NCI-H524 (cell line): ENCODE results near the gene CLOCK.

Source experiments
- DNase-seq, 2 experiments: peaks; one replicate each; lab custom pipeline; 2025; lab: John Stamatoyannopoulos, UW

The CLOCK gene

DNA sequence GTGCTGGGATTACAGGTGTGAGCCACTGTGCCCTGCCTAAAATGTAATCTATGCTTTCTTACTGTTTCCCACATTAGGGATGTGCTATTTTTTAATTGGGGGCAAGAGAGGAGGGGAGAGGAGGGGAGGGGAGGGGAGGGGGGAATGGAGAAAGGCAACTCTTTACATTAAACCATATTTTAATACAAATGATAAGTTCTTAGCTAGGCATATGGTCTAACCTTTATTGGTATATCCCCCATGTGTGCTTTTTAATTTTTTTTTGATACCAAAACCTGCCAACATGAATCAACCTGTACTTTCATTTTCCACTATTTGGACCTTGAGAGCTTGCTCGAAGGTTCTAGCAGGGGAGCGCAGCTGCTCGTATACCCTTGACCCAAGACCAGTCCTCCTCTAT is 6.4 kb downstream of the CLOCK start:
- no peak for DNase-seq

DNA sequence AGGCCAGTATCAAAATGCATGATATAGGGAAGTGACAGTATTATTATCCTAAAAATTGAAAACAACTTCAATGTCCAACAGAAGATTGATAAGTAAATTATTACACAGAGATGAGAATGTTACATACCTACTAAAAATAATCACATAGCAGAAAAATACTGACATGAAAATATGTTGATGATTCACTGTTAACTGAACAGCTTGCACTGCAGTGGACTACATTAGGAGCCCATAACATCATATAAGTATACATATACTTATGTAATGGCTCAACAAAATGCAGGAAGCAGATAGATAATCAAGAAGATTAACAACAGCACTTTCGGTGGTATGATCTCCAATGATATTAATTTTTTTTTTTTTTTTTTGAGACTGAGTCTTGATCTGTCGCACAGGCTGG is 7.1 kb downstream of the CLOCK start:
- no peak for DNase-seq

DNA sequence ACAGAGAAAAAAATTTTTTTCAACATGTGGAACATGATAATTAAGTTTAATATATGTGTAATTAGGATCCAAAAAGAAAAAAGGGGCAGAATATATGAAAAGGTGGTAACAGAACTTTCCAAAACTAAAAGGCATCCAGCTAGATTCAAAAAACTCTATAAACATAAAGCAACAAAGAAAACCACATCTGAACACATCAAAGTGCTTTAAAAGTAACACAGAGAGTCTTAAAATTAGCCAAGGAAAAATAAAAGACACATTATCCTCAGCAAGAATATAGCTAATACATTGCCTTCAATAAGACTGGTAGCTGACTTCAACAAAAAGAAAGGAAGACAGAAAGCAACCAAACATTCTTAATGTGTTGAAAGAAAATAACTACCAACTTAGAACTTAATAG is 8.2 kb downstream of the CLOCK start:
- DNase-seq, result no peak

DNA sequence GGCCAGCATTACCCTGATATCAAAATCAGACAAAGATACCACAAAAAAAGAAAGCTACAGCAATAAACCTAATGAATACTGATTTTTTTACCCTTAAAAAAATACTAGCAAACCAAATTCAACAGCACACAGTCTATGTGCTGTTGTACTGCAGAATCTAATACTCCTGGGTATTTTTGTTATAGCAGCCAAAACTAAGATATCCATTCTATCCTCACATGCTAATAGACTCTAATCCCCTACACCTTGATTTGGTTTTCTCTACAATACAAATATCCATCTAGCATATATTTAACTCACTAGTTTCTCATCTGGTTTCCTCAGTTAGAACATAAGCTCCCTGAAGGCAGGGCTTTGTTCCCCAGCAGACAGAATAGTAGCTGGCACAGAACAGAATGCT is 12.4 kb downstream of the CLOCK start:
- no peak for DNase-seq

DNA sequence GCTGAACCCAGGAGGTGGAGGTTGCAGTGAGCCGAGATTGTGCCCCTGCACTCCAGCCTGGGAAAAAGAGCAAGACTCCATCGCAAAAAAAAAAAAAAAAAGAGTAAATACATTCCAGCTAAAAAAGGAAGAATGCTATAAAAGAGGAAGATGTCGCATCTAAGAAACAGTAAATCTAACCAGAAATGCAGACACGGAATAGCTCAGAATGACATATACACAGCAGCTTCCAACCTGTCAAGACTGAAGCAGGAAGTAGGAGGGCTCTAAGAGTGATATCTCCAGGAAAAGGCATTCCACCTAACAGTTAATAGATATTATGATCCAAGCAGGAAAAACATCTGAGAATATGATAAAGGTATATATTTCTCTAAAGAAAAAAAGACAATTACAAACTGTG is 16.0 kb downstream of the CLOCK start:
- DNase-seq, result no peak

DNA sequence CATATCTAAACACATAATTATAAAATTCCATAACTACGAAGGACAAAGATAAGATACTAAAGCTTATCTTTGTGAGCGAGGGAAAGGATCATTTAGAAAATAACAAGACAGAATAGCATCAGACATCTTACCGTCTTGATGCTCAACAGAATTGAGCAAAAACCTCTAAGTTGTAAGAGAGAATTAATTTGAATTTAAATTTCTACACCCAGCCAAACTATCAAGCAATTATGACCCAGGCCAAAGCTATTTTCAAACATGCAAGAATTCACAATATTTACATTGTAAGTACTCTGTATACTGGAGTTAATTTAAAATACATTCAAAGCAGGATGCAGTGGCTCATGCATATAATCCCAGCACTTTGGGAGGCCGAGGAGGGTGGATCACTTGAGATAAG is 16.5 kb downstream of the CLOCK start:
- DNase-seq, result no peak

DNA sequence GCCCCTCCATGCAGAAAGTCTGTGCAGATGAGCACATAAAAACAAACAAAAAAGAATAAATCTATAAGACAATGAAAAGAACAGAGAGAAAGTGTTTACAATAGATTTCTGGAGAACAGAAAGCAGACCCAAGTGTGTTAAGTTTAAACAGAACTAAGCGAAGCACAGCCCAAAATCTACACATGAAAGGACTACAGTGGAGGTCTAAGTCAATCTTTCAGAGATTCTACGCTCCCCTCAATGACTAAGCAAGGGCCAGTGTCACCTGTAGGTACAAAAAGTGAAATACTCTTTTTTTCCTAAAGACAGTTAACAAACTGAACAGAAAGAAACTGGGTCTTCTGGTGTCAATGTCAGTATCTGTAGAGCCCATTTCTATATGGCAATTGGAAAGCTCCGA is 18.2 kb downstream of the CLOCK start:
- no peak for DNase-seq

DNA sequence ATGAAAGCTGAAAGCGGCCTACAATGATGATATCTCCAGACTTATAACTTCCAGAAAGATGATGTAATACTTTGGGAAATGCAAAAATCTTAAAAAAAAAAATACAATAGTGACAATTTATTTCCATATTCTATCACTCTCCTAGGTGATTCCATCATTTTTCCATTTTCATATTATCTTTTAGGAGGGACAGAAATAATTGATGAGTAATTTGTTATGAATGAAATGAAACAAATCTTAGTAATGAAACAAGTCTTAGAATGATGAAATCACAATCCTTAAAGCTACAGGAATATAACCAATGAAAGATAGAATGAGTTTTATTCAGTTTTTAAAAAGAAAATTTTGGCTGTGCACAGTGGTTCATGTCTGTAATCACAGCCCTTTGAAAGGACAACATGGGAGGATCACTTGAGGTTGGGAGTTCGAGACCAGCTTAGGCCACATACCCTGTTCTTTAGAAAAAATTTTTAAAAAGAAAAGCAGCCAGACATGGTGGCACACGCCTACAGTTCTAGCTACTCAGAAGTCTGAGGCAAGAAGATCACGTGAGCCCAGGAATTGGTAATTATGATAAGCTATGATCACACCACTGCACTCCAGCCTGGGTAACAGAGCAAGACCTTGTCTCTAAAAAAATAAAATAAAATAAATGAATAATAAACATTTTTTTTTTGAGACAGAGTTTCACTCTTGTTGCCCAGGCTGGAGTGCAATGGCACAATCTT is 21.7 kb downstream of the CLOCK start:
- DNase-seq, result no peak

DNA sequence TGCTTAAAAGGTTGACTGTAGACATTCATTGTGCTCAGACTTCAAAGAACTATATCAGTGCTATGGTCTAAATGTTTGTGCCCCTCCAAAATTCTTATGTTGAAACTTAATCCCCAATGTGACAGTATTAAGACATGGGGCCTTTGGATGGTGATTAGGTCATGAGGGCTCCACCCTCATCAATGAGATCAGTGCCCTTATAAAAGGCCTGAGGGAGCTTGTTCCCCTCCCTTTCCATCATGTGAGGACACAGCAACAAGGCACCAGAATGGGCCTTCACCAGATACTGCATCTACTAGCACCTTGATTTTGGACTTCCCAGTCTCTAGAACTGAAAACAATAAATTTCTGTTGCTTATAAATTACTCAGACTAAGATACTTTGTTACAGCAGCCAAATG is 28.3 kb downstream of the CLOCK start:
- DNase-seq, result no peak

DNA sequence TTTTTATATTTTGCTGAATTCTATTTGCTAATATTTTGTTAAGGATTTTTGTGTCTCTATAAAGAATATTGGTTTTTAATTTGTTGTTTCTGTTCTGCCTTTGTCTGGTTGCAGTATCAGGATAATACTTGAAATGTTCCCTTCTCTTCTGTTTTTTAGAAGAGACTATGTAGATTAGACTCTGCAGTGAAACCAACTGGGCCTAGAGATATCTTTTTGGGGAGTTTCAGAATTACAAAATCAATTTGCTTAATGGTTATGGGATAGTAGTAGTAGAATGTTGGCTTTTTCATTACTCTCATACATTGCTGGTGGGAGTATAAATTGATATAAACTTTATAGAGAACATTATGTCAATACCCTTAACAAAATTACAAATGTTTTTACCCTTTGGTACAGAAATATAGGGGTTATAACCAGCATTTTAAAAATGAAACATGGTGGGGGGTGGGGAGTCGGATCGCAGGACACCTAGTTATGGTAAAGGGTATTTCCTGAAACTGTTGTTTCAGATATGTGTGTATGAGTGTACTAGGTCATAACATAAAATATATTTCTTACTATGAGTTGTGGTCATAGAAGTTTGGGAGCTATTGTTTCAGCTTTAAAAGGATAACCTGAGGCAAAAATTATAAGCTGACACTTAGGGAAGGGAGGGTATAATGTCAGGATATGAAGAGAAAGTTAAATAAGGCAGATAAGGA is 29.0 kb downstream of the CLOCK start:
- DNase-seq, result no peak

DNA sequence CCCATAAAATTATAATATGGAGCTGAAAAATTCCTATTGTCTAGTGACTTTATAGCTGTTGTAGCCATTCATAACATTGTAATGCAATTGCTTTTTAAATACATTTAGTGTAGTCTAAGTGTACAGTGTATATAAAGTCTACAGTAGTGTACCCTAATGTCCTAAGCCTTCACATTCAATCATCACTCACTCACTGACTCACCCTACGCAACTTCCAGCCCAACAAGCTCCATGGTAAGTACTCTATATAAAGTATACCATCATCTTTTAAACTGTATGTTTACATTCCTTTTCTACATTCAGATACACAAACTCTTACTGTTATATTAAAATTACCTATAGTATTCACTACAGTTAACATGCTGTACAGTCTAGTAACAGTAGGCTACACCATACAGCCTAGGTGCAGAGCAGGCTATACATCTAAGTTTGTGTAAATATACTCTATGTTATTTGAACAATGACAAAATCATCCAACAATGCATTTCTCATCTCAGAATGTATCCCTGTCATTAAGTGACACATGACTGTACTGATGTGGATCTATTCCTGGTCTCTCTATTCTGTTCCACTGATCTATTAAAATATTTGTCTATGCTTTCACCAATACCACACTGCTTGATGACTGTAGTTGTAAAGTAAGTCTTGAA is 33.7 kb downstream of the CLOCK start:
- no peak for DNase-seq

DNA sequence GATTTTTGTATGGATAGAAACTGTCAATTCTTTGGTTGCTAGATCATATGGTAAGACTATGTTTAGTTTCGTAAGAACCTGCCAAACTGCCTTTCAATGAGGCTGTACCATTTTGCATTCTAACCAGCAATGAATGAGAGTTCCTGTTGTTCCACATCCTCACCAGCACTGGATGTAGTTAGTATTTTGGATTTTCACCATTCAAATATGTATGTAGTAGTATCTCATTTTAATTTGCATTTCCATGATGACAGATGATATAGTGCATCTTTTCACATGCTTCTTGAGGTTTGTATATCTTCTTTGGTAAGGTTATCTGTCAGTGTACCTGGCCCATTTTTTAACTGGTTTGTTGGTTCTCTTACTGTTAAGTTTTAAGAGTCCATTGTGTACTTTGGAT is 34.6 kb downstream of the CLOCK start:
- no peak for DNase-seq

DNA sequence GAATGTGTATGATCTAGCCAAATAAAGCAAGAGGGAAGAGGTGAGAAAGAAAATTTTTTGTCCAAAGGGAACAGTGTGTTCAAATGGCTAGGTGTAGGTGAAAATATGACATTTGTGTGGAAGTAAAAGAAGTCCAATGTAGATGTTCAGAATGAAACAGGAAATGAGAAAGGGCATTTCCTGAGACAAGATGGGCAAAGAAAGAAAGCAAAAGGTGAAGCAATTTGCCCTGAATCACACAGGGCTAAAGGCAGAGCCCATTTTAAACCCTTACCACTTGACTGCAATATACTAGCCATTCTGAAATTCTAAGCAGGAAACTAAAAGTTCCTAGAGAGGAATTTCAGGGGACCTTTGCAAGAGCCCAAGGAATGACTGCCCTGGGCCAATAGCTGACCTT is 36.0 kb downstream of the CLOCK start:
- DNase-seq, result no peak

DNA sequence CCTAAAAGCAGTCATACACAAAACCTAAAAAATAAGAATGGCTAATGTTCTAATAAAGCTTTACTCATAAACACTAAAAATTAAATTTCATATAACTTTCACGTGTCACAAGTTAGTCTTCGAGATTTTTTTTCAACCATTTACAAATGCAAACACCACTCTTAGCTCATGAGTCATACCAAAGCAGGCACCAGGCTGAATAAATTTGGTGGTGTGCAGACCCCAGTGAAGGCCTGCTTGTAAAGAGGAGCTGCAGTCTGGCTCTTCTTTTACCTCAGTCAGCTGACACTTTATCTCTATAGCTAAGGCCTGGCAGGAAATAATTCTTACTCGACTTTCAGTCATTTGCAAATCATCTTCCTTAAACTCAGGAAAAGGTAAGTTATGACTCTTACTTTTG is 37.4 kb downstream of the CLOCK start:
- no peak for DNase-seq

DNA sequence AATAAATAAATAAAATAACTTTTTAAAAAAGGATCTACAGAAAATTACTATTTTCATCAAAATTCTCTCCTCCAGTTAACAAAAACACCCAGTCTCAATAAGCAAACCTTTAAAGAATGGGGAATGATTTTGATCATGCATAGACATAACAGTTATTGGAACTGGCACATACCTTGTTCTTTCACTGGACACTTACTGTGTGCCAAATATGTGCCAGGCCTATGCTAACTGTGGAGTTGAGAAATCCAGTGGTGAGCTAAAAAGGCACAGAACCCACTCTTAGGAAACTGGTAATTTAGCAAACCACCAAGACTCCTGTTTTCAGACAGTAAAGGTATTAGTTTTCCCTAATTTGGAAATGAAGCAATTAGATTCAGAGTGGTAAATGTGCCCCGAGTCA is 39.1 kb downstream of the CLOCK start:
- no peak for DNase-seq

DNA sequence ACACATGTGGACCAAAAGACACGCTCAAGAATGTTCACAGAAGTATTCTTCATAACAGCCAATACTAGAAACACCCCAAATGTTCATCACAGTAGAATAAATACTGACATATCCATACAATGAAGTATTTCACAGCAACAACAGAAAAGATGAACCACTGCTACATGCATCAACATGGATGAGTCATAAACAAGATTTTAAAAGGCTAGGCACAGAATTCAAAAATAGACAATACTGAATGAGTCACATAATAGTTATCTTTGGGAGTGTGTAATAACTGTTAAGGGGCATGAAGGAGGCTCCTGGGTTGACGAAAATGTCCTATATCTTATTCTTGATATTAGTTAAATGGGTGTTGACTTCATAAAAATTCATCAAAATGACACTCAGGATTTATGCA is 43.5 kb downstream of the CLOCK start:
- no peak for DNase-seq

DNA sequence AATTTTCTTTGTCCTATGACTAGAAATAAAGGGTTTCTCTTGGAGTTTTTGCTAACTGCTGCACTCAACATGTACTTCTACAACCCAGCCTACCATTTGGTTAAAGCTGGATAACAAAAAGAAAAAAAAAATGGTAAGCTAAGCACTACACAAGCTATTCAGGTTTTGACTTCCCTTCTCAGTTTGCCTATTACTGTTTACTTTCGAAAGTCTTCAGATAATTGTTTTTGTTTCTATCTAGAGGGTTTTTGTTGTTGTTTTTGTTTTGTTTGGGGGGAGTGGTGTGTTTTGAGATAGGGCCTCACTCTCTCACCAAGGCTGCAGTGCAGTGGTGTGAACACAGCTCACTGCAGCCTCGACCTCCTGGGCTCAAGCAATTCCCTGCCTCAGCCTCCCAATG is 46.6 kb downstream of the CLOCK start:
- no peak for DNase-seq

DNA sequence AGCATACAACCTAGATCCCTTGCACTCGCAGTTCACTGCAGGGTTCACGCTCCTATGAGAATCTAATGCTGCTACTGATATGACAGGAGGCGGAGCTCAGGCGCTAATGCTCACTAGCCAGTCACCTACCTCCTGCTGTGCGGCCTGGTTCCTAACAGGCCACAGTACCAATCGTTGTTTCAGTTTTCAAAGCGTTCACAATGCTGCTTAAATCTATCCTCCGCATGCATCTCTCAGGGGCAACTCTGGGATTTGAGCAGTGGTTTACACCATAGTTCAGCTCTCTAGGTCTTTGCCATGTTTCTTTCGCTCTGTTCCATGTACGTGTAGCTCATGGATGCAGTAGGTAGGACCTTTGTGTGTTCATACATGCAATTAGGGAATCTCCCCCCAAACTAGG is 47.2 kb downstream of the CLOCK start:
- DNase-seq, result no peak

DNA sequence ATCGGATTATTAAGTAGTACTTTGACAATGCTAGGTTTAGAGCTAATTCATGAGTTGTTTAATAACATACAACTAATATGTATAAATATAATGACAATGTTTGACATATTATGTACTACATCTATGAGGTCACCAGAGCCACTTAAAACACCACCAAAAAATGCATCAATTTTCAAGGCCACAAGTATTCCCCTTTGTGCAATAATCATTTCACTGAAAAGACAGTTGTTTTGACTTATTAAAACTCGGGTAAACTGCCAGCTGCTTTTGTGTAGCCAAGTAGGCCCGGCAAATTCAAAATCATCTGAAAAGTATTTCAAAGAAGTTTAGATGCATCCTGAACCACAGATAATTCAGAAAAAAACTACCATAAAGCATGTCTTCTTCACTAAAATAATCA is 48.7 kb downstream of the CLOCK start:
- no peak for DNase-seq

DNA sequence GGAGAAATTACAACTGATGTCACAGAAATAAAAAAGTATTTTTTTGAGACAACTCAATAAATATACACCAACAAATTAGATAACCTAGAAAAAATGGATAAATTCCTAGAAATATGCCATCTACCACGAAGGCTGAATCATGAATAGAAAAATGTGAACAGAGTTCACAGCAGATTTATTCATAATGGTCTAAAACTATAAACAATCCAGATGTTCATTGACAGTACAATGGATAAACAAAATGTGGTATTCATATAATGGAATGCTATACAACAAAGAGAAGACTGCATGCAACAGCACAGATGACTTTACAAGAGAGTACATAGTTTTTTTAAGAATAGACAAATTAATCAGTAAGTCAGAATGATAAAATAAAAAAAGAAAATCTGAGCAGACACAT is 55.2 kb downstream of the CLOCK start:
- DNase-seq, result no peak

DNA sequence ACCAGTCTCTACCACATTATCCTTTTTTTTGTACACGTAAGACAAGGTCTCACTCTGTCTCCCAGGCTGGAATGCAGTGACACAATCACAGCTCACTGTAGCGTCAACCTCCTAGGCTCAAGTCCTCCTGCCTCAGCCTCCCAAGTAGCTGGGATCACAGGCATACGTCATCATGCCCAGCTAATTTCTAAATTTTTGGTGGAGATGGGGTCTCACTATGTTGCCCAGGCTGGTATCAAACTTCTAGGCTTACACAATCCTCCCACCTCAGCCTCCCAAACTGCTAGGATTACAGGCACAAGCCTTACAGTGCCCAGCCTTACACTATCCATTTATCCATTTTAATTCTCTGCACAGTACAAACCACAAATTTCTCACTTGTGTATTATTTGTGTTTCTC is 58.0 kb downstream of the CLOCK start:
- DNase-seq, result no peak

DNA sequence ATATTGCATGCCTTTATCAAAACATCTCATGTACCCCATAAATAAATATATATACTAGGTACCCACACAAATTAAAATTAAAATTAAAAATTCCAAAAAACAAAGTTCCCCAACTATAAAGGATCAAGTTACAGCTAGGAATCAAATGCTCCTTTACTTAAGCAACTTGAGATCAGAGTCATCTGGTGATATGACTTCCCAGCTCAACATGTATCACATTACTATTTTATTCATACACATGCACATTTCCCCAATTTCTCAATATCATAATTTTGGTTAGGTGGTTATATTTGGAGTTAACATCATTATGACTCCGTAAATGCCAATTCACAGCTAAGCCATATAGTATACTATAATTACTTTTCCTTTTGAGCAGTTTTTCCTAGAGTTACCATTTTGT is 60.9 kb downstream of the CLOCK start:
- no peak for DNase-seq

DNA sequence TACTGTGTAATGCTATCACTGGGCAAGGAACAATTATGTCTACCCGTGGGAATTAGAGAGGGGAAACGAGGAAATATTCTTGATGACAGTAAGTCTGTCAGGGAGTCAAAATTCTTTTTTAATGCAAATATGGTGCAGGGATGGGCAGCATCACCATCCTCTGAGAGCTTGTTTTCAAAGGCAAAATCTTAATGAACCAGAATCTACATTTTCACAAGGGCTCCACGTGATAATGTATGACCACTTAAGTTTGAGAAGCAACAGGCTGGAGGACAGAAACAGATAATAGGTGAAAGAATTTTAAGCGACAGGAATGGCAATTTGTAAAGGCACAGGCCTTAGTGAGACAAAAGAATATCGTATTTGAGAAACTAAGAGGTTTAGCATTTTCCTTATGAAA is 63.4 kb downstream of the CLOCK start:
- no peak for DNase-seq
